Left lobe of liver (tissue), 2 donors: ENCODE data around the gene BCAS4. TPM values are rescaled to one million over a fixed set of nuclear protein-coding genes. Genes with fewer than 3 reads are reported as not detected.
"Not testable (repeated sequence)": the region's sequence is repeated elsewhere in the genome, so short reads cannot be mapped to it uniquely, and the experiment has no call there.

Experiments
- ATAC-seq: fragments of 200-7000 bp; cut with Tn5 transposase; one replicate; pipeline ENCODE4 v1.9.1; 2020; ENCODE audit warnings: mild to moderate bottlenecking, moderate library complexity
- DNase-seq: peaks from one replicate; pipeline ENCODE4 v3.0.0-alpha.2; 2020; ENCODE audit warnings: low spot score
- total RNA-seq: library from RNA; stranded (reverse); gene quantifications from one replicate; pipeline ENCODE4 v1.2.1, GENCODE V29; 2021
- donor health status: DM: no; HTN: no; CAD: no; lungs with moderate emphysema.
- donor health status: DM: no; HTN: yes; CAD: no.

BCAS4 gene
- total RNA-seq, 1 donor from 2014 or later: 0.83 TPM

DNA sequence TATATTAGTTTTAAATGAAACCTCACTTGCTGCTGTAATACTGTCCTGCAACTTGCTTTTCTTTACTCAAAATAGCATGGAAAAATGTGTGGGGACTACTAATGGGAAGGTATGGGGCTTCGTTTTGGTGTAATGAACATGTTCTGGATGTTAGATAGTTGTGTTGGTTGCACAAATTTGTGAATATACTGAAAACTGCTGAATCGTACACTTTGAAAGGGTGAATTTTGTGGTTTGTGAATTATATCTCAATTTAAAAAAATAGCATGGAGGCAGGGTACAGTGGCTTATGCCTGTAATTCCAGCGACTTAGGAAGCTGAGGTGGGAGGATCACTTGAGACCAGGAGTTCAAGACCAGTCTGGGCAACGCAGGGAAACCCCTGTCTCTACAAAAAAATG, 2.3 kb downstream of the BCAS4 start:
- ATAC-seq (no peak), DNase-seq (no peak)

DNA sequence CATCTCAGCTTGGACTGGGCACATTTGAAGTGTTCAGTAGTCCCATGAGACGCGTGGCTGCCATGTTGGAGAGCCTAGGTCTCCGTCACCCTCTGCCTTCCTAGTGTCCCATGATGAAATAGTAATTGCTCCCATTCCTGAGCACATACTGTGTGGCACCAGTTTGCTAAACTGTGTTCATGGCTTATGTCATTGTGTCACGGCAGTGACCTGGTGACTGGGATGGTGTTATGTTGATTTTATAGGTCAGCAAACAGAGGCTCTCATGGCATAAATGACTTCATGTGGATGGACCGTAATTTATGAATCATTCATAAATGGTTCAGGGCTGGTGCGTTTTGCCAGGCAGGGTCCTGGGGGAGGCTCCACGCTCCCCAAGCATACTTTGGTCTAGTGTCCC, 3.8 kb downstream of the BCAS4 start:
- DNase-seq (no peak), ATAC-seq (no peak)

DNA sequence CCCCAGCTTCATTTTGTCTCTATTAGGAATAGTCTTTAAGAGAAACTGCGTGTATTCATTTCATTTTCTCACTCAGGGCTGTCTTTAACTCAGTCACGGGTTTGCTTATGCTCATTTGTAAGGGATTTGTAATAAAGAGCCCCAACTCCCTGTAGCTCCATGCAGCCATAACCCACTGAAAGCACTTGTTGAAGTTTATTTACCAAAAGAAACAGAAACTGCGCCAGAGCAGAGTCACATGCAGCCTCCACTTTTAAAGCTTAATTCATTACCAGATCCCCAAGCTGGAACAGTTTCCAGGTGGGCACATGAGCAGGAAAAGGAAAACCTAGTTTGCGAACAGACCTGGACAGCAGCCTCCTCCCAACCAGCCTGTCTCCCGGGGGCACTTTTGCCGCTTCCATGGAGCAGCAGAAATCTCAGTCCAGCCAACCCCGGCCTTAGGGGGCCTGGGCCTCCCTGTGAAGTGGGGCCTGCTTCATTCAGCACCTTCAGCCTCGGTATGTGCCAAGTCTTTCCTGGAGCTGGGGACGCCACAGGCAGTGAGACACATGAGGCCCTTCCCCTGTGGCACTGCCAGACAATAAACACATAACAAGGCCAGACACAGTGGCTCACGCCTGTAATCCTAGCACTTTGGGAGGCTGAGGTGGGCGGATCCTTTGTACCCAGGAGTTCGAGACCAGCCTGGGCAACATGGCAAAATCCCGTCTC, 4.5 kb downstream of the BCAS4 start:
- no peak for ATAC-seq
- no peak for DNase-seq

DNA sequence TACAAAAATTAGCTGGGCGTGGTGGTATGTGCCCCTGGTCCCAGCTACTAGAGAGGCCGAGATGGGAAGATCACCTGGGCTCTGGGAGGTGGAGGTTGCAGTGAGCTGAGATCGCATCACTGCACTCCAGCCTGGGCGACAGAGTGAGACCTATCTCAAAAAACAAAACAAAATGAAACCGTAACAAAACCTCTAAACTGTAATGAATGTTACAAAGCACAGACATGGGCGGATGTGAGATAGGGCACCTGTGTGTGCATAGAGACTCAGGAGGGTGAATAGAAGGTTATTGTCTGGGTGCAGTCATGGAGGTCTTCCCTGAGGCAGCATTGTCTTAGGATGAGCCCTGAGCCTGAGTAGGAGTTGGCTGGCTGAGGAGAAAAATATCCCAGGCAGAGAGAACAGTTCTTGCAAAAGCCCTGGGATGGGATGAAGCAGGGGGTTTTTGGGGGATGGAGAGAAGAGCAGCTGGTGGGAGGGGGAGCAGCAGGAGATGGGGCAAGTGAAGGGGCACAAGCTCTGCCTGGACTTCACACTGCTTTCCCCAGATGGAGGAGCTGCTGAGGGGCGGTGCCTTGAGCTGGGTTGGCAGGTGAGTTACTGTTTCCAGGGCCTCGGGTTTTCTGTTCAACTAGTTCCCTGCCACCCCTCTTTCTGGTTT, 5.2 kb downstream of the BCAS4 start:
- no peak for DNase-seq
- ATAC-seq: no peak

DNA sequence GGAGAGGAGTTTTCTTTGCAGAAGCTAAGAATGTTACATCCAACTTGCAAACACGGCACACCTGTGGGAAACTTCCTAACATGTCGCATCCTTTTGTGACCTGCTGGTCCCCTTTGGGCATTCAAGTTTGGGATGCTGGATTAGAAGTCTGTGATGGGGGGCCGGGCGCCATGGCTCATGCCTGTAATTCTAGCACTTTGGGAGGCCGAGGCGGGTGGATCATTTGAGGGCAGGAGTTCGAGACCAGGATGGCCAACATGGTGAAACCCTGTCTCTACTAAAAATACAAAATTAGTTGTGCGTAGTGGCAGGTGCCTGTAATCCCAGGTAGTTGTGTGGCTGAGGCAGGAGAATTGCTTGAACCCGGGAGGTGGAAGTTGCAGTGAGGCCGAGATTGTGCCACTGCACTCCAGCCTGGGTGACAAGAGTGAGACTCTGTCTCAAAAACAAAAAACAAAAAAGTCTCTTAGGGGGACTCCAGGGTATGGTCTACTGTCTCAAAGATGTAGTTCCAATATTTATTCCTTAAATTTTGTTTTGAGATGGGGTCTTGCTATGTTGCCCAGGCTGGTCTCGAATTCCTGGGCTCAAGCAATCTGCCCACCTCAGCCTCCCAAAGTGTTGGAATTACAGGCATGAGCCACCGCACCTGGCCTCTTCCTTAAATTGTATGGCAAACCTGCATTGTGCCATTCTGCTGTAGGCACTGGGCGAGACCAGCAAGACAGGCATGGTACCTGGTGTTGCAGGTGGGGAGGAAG, 6.3 kb downstream of the BCAS4 start:
- DNase-seq, ATAC-seq: not testable (repeated sequence)

DNA sequence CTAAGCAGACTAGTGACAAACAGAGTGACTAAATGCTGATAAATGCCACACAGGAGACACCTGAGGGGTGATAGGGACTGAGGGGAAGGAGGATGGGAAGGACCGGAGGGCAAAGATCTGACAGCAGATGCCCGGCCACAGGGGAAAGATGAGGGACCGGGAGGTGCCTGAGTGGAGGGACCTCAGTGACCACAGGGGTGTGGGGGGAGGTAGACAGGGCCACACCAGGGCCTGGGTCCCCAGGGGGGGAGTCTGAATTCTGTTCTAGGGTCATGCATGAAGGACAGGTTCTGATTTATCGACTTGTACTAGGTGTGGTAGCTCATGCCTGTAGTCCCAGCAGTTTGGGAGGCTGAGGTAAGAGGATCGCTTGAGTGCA, 6.9 kb downstream of the BCAS4 start:
- DNase-seq (no peak), ATAC-seq (no peak)

DNA sequence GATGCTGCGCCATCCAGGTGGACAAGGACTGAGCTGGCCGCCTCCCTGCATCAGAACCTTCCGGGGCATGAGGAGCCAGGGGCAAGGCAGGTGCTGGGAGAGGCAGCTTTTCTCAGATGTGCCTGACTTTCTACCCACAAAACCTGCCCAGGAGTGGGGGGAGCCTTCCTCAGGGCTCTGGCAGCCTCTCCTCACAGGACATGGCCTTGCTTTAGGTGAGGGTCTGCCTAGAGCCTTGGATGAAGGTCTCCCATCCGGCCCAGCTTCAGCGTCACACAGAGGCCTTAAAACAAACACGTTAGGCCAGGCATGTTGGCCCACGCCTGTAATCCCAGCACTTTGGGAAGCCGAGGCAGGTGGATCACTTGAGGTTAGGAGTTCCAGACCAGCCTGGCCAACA, 7.4 kb downstream of the BCAS4 start:
- DNase-seq (no peak), ATAC-seq (no peak)

DNA sequence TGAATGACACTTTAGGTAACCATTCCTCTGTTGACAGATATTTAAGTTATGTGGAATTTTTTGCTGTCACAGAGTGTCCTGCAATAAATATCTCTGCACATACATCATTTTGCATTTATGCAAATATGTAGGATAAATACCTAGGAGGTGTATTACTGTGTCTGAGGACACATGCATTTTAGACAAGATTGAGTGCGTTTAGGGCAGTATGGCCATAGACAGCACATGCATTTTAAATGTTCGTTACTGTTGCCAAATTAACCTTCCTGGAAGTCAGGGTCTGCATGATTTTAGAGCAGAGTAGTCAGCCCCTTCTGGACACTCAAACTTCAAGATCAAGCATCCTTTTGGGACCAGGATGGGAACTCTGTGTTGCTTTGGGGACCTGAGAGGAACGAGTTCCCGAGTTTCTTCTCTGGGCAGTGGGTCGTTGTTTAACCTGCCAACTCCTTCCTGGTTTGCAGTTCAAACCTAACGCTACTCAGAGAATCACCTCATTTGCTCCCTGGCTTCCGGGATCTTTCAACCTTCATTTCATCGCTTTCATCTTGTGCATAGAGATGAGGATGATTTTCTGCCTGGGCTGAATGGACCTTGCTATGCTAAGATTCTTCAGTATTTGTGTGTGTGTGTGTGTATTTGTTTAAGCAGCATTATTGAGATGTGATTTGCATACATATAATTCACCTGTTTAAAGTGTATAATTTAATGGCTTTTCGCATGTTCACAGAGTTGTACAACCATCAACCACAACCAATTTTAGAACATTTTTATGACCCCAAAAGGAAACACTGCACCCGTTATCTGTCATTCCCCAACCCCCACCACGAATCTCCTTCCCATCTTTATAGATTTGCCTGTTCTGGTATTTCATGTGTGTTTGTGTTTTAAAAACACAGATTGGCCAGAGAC, 9.8 kb downstream of the BCAS4 start:
- ATAC-seq (no peak), DNase-seq (no peak)

DNA sequence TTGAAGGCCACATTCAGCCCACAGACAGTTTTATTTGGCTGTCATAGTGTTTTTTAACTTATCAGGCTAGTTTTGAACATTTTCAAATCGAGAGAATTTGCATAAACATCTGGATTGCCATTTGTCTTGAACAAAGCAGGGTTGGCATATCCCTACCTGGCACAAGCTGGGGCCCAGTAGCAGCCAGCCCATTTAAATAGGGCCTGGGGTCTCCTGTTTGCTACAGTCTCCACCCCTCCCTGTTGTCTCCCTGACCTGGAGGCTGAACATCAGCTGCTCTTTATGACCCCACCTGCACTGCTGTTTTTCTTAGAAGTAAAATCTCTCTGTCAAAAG, 10.5 kb downstream of the BCAS4 start:
- DNase-seq (no peak), ATAC-seq (no peak)

DNA sequence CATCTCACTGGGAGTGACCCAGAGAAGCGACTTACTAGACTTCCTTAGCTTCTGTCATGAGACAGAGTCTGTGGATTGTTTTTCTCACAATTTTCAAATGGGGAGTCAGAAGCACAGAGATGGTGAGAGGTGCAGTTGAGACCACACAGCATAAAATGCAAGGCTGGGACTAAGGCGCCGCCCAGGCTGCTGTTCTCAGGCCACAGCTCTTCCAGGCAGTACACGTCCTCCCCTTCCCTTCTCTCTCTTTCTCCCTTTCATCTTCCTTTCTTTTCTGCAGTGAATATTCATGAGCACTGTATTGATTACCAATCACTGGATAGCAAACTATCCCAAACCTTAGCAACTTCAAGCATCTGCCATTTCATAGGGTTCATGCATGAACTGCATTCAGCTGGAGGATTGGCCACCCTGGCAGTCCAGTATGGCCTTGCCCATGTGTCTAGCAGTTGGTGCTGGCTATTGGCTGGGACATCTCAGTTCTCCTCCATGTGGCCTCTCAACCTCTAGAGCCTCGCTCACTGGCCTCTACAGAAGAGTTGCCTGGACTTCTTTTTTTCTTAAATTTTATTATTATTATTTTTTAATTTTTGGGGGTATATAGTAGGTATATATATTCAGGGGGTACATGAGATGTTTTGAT, 11.4 kb downstream of the BCAS4 start:
- no peak for DNase-seq
- no peak for ATAC-seq

DNA sequence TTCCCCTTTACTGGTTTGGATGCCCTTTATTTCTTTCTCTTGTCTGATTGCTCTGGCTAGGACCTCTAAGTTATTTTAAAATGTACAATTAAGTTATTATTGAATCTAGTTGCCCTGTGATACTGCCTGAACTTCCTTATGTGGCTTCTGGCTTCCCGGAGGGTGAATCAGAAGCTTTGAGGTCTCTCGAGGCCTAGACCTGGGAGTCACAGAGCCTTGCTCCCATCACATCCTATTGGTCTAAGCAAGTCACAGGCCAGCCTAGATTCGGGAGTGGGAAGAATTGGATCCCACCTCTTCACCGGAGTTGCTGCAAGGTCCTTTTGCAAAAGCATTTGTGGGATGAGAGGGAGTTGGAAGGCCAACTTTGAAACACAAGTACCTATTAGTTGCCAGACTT, 15.2 kb downstream of the BCAS4 start:
- no peak for DNase-seq
- ATAC-seq: no peak

DNA sequence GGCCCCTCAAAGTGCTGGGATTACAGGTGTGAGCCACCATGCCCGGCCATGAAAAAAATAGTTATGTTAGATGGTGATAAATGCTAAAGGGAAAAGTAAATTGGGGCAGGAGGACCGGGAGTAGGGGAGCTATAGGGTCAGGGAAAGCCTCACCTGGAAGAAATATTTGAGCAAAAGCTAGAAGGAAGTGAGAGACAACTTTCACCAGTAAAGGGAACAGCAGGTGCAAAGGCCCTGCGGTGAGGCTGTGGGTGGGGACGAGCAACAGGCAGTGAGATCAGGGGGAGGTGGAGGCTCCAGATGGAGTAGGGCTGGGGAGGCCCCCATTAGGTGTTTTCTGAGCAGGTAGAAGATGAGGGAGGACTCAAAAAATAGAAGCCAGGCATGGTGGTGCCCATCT, 16.0 kb downstream of the BCAS4 start:
- no peak for DNase-seq

DNA sequence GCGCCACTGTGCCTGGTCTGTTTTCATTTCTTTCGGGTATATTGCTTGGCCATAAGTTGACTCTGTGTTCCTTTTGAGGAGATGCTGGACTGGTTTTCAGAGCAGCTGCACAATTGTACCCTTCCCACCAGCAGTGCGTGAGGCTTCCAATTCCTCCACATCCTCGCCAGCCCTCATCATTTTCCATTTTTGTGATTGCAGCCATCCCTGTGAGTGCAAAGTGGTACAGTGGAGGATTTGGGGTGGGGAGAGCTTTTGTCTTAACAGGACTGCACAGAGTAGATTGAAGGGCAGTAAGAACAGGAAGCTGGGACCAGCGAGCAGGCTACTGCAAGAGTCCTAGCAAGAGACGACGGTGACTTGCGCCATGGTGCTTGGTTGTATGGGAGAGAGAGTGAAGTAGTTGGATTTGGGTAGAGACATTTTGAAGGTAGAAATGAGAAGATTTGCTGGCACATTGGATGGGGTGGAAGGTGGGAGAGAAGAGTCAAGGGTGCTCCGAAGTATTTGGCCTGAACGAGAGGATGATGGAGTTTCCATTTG, 18.3 kb downstream of the BCAS4 start:
- ATAC-seq (no peak), DNase-seq (no peak)

More for the DNA sequence above, 16.0 kb downstream of the BCAS4 start:
- no peak for ATAC-seq

DNA sequence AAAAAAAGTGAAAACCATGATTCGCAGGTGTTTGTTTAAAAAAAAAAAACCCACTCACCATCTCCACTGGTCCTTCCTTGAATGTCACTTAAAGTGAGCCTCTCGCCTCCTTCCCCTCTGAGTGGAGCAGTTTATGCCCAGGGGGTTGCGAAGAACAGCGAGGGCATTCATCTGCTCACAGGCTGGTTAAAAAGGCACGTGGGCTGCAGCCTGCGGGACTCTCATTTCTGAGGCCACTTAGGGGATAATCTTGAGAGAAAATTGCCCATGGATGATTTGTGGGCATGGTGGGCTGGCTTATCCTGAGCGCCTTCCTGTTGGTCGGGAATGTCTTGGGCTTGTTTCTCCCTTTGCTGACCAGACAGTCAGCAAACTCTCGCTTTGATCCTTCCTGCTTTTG, 18.9 kb downstream of the BCAS4 start:
- DNase-seq (no peak), ATAC-seq (no peak)

DNA sequence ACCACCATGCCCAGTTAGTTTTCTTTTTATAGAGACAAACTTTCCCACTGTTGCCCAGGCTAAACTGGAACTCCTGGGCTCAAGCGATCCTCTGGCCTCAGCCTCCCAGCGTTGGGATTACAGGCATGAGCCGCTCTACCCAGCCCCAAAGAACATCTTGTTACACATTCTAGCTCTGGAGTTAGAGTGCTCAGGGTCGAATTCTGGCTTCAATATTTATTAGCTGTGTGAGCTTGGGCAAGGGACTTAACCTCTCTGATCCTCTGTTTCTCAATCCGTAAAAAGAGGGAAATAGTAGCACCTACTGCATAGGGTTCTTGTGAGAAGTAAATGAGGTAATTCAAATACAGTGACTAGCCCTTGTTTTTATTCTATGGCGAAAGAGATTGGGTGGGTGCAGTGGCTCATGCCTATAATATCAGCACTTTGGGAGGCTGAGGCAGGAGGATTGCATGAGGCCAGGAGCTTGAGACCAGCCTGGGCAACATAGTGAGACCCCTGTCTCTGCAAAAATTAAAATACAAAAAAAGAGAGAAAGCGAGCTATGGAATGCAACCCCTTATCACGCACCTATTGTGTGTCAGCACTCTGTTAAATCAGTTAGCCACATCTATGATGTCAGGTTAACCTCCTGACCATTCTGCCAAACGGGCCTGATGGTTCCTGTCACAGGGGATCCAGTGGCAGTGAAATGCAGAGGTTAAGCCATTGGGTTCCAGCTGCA, 19.7 kb downstream of the BCAS4 start:
- ATAC-seq (no peak), DNase-seq (no peak)

DNA sequence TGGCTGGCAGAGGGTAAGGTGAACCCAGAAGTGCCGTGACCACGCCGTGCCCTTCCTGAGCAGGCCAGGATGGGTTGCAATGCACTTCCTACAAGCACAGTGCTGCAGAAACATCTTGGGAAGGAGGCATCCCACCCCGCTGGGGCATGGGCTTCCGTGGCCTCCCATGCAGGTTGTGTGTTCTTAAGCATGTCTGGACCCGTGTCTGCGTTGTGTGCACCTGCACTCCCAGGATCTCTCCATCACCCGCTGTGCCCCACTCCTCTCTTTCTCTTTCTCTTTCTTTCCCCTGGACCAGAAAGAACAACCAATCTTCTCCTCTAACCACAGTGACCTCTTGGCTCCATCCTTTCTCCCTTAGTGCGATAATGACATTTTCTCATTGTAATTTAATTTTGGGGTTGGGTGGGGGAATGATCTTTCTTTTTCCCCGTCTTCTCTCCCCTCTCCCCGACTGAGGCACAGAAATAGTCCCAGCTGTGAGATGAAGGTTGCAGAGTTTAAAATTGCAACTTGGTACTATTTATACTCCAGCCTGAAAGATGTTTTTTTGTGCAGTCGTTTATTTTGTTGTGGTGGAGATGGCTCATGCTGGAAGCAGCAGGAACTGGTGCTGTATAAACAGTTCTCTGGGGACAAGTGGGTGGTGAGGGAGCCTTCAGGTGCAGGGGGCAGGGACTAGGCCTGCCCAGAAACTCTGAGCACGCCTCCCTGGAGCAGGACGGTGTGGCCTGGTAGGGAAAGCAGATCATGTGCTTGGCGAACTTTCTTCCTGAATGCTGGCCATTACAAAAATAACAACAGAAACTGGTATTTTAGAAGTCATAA, 20.5 kb downstream of the BCAS4 start:
- DNase-seq (no peak), ATAC-seq (no peak)

DNA sequence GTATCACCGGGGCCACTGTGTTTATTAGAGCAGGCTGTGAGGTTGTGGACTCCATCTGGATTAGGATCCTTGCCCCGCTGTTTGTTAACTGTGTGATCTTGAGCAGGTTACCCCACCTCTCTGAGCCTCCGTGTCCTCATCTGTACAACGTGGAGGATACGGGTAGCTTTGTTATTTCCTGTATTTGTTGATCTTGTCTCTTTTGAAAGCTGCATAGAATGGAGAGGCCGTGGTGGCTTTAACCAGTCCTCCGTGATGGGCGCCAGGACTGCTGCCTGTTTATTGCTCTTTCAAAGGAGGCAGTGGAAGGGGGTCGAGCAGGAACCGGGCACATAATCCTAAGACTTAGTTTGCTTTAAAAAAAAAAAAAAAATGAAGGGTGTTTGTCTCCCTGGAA, 22.9 kb downstream of the BCAS4 start:
- DNase-seq (no peak), ATAC-seq (no peak)

DNA sequence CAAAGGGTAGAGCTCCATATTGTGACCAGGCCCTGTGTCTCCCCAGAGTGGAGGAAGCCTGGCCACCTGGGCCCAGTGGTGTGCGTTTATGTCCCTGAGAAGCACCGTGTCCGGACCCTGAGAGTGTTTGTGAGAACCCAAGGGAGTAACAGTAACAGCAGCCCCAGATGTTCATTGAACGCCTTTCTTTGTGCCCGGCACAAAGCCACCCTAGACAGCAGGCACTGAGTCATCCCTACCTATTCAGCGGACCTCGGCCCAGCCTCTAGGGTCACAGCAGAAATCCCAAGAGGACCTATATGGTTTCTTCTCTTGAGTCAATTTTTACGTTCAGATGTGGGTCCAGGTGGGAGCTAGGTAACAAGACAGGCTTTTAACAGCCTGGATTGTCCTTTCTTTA, 24.5 kb downstream of the BCAS4 start:
- DNase-seq: no peak
- no peak for ATAC-seq
